Nephron progenitor cell (in vitro differentiated cells): ENCODE data around the gene PSMB10.
"Not testable (repeated sequence)": the region's sequence is repeated elsewhere in the genome, so short reads cannot be mapped to it uniquely, and the experiment has no call there.

ENCODE experiments used
- DNase-seq: peaks from one replicate; pipeline ENCODE4 v3.0.0; 2021
- H3K27ac Mint-ChIP-seq: 2 replicates; pipeline ENCODE4 v1.8.0; 2021; ENCODE audit warnings: mild to moderate bottlenecking, moderate library complexity, mixed read lengths
- H3K27me3 Mint-ChIP-seq: 2 replicates; pipeline ENCODE4 v1.8.0; 2021; ENCODE audit warnings: mild to moderate bottlenecking, low read depth, mixed read lengths; ENCODE audit not compliant: poor library complexity
- H3K36me3 Mint-ChIP-seq: 2 replicates; pipeline ENCODE4 v1.8.0; 2021; ENCODE audit warnings: low read depth, mixed read lengths
- H3K4me1 Mint-ChIP-seq: 2 replicates; pipeline ENCODE4 v1.8.0; 2021; ENCODE audit warnings: mixed read lengths
- H3K4me3 Mint-ChIP-seq: 2 replicates; pipeline ENCODE4 v1.8.0; 2021; ENCODE audit warnings: mild to moderate bottlenecking, moderate library complexity, mixed read lengths
- H3K9me3 Mint-ChIP-seq: 2 replicates; pipeline ENCODE4 v1.8.0; 2021; ENCODE audit warnings: mild to moderate bottlenecking, moderate library complexity, mixed read lengths
- CTCF ChIP-seq: fragments of 200-600 bp; sonication (generic); IDR thresholded peaks from 2 replicates; pipeline ENCODE4 v1.5.0; 2021; ENCODE audit warnings: antibody characterized with exemption

PSMB10 gene

DNA sequence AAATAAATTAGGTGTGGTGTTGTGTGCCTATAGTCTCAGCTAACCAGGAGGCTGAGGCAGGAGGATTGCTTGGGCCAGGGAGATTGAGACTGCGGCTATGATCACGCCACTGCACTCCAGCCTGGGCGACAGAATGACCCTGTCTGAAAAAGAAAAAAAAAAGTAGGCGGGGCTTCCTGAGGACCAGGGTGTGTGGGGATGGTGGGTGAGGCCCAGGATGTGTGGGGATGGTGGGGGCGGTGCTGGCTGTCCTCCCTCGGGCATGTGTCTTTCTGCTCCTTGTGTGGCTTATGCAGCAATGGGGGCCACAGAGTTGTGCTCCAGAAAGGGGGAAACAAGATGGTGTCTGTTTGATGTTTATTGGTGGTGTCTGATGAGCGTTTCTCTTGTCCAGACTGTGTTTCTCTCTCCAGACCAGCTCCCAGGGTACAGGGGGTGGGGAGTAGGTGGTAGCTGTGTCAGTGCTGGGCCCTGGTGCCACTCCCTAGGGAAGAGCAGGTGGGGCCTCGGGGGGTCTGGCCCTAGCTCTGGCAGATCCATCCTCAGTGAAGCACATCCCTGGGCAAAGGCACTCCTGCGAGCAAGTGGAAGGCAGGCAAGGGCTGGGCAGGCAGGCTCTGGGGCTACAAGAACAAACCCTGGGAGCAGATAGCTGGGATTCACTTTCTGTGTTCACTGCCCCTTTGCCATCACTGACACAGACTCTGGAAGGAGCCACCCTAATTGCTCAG lies 5.0 kb upstream of the PSMB10 start:
- no peaks in the 10 kb centered on the region for H3K9me3 Mint-ChIP-seq
- no peaks in the 10 kb centered on the region for H3K27me3 Mint-ChIP-seq
- TF ChIP-seq CTCF = no peak
- H3K4me3 Mint-ChIP-seq = no peak overlapping the region
- peaks cover 20% of the 10 kb centered on the region for H3K4me1 Mint-ChIP-seq
- no peaks in the 10 kb centered on the region for H3K36me3 Mint-ChIP-seq
- no peak overlapping the region for H3K27ac Mint-ChIP-seq
- no peak for DNase-seq

GRCh38 chr16:67940446-67941089 lies 3.9 kb upstream of the PSMB10 start:
- Mint-ChIP-seq H3K9me3 (no peaks in the 10 kb centered on the region), H3K36me3 (no peaks in the 10 kb centered on the region), H3K4me3 (no peak overlapping the region), H3K27ac (peak overlapping the region; percentile 29), H3K27me3 (no peaks in the 10 kb centered on the region), H3K4me1 (peaks cover 21% of the 10 kb centered on the region)
- no peak for DNase-seq
- no peak for TF ChIP-seq CTCF

DNA sequence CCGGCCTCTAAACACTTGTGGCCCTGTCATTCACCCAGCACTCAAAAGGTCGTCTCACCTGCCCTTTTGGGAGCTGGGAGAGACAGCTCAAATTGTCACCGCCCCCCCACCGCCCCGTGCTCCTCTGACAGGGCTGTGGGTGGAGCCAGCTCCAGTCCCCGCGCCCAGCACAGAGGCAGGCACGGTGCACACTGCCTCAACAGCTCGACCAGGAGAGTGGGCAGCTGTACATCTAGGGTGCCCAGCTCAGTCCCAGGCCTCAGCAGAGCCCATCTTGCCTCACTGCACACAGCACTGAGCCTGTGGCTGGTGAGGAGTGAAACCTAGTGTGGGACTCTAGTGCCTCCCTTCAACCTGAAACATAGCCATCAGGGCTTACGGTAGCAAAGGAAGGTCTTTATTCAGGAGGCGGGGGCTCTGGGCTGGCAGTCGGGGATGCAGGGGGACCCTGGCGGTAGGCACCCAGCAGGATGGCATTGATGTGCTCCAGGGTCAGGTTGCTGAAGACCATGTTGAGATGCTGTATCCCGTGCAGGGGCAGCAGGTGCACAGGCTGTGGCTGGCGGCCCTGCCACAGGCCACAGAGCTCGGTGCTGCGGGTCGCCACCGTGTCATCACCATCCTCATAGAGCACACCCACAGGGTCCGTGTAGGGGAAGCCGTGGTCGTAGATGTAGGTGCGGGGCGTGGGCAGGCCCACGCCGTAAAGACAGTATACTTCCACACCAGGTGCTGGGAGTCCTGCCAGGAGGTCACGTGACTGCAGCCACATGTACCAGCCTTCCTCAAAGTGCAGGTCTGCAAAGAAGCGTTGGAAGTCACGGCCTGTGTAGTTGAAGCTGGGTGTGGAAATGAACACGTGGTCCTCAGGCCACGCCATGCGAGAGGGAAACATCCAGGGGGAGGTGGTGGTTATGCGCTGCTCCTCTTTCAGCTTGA lies 3.1 kb upstream of the PSMB10 start:
- DNase-seq = no peak
- peaks cover 3% of the 10 kb centered on the region for H3K27me3 Mint-ChIP-seq
- H3K27ac Mint-ChIP-seq = no peak overlapping the region
- TF ChIP-seq CTCF = no peak
- no peak overlapping the region for H3K4me3 Mint-ChIP-seq
- peaks cover 28% of the 10 kb centered on the region for H3K4me1 Mint-ChIP-seq
- H3K36me3 Mint-ChIP-seq = no peaks in the 10 kb centered on the region
- H3K9me3 Mint-ChIP-seq = no peaks in the 10 kb centered on the region

- not testable (repeated sequence) for H3K27ac Mint-ChIP-seq, H3K9me3 Mint-ChIP-seq, H3K36me3 Mint-ChIP-seq, H3K27me3 Mint-ChIP-seq, DNase-seq
- H3K4me3 Mint-ChIP-seq = peak overlapping the region; percentile 100
- H3K4me1 Mint-ChIP-seq = peaks cover 40% of the 10 kb centered on the region
These were observed 1.1 kb upstream of the PSMB10 start for GRCh38 chr16:67937713-67938112.

DNA sequence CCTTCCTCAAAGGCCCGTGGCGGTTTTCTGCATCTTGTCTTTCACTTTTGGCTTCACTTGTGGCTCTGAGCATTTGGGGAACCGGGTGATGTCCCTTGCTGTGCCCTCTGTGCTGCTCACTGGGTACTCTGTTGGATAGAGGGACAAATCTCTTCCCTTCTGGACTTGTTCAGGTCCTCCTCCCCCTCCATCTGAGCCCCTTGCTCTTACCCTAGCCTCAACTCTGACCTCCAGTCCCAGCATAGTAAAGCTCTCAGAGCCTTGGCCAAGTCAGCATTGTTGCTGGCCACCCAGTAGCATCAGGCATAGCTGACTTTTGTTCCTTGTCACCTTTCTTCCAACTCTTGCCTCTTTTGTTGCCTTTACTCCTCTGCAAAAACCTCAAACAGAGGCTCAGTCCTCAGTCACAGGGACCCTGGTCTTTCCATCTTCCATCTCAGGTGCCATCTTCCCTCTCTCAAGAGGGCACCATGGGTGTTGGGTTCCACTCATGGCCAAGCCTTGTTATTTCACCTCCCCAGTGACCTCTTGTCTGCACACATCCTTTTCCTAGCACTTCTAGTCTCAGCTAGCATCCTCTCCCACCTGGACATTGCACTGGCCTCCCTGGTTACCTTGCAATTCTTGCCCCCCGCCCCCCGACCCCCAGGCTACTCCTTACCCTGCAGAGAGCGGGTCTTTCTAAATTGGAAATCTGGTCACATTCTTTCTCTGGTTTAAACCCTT lies 393 bp upstream of the PSMB10 start:
- peaks cover 6% of the 10 kb centered on the region for H3K36me3 Mint-ChIP-seq
- TF ChIP-seq CTCF = no peak
- H3K27me3 Mint-ChIP-seq = peaks cover 9% of the 10 kb centered on the region
- H3K4me1 Mint-ChIP-seq = peaks cover 37% of the 10 kb centered on the region
- no peaks in the 10 kb centered on the region for H3K9me3 Mint-ChIP-seq
- no peak for DNase-seq
- H3K27ac Mint-ChIP-seq = peak overlapping the region; percentile 76
- peak overlapping the region; percentile 100 for H3K4me3 Mint-ChIP-seq
